H1 (cell line): Measurements from ENCODE around the gene DPEP1. TPM values are rescaled to one million over a fixed set of nuclear protein-coding genes. Genes with fewer than 3 reads are reported as not detected.

Experiments used
- CTCF ChIA-PET: fragments of 300-600 bp; sonication (Branson Sonifier 250); formaldehyde crosslinking; loops from one replicate; lab custom pipeline; 2021; ENCODE audit not compliant: partially characterized antibody; lab: Charles Lee
- POLR2A ChIA-PET: fragments of 300-600 bp; sonication (Branson Sonifier 250); formaldehyde crosslinking; loops from one replicate; lab custom pipeline; 2021; ENCODE audit warnings: inconsistent platforms; ENCODE audit not compliant: partially characterized antibody; lab: Charles Lee
- DNase-seq, 2 experiments: peaks; one replicate each; pipeline versions ENCODE4 v3.0.0 to v3.0.0-alpha.2; 2010 to 2022; ENCODE audit warnings: low spot score in 2 of 2, low read depth in 1 of 2, mixed read lengths in 1 of 2
- FAIRE-seq: peaks from 2 replicates; lab custom pipeline; 2011; peaks lifted over from hg19 to GRCh38; lab: Jason Lieb, UNC
- H2AFZ ChIP-seq: 2 replicates; pipeline ENCODE4 v1.8.1; 2012; ENCODE audit warnings: low read length, inconsistent platforms
- H2AK5ac ChIP-seq: 2 replicates; pipeline ENCODE4 v1.6.1; 2013; ENCODE audit warnings: low read depth, low read length
- H2BK120ac ChIP-seq: replicated peaks from 2 replicates; pipeline ENCODE3; 2013; ENCODE audit warnings: low read depth, low read length, inconsistent platforms
- H2BK12ac ChIP-seq: 2 replicates; pipeline ENCODE4 v1.6.1; 2013; ENCODE audit warnings: low read depth, low read length
- H2BK15ac ChIP-seq: 2 replicates; pipeline ENCODE4 v1.6.1; 2013; ENCODE audit warnings: low read length
- H2BK20ac ChIP-seq: 2 replicates; pipeline ENCODE4 v1.6.1; 2013; ENCODE audit warnings: low read length
- H2BK5ac ChIP-seq: 2 replicates; pipeline ENCODE4 v1.6.1; 2013; ENCODE audit warnings: low read depth, low read length
- H3K14ac ChIP-seq: 2 replicates; pipeline ENCODE4 v1.6.1; 2013; ENCODE audit warnings: inconsistent platforms; ENCODE audit not compliant: insufficient read length
- H3K18ac ChIP-seq: 2 replicates; pipeline ENCODE4 v1.6.1; 2013; ENCODE audit warnings: low read length; ENCODE audit errors: extremely low read depth
- H3K23ac ChIP-seq: 2 replicates; pipeline ENCODE4 v1.6.1; 2013; ENCODE audit warnings: inconsistent platforms; ENCODE audit not compliant: insufficient read length
- H3K23me2 ChIP-seq: 2 replicates; pipeline ENCODE4 v1.6.1; 2013; ENCODE audit warnings: low read depth, low read length
- H3K27ac ChIP-seq: 2 replicates; pipeline ENCODE4 v1.6.1; 2011; ENCODE audit warnings: low read depth, low read length, inconsistent platforms
- H3K27me3 ChIP-seq, 4 experiments: replicated peaks in 1 of 4; 1 replicate in 1 of 4; 2 replicates in 3 of 4; pipeline versions ENCODE4 v1.6.1 to v1.8.1; 2011 to 2013; ENCODE audit warnings: low read length in 3 of 4, mild to moderate bottlenecking in 3 of 4, inconsistent platforms in 2 of 4, mixed read lengths in 2 of 4, moderate library complexity in 1 of 4; ENCODE audit not compliant: control insufficient read depth in 3 of 4, insufficient read depth in 3 of 4; ENCODE audit errors: extremely low read depth in 1 of 4
- H3K36me3 ChIP-seq, 4 experiments: 2 replicates each; pipeline versions ENCODE4 v1.6.1 to v1.8.1; 2011 to 2013; ENCODE audit warnings: mild to moderate bottlenecking in 4 of 4, low read length in 3 of 4, moderate library complexity in 2 of 4, control low read depth in 1 of 4, inconsistent platforms in 1 of 4; ENCODE audit not compliant: insufficient read depth in 4 of 4, control insufficient read depth in 2 of 4
- H3K4ac ChIP-seq: replicated peaks from 2 replicates; pipeline ENCODE3; 2013; ENCODE audit warnings: low read length, low read depth, mixed read lengths, inconsistent platforms; ENCODE audit not compliant: insufficient read length
- H3K4me1 ChIP-seq, 4 experiments: replicated peaks in 1 of 4; 1 replicate in 1 of 4; 2 replicates in 3 of 4; pipeline versions ENCODE4 v1.6.1 to v1.8.1; 2011 to 2013; ENCODE audit warnings: low read length in 3 of 4, inconsistent platforms in 2 of 4, mixed read lengths in 1 of 4; ENCODE audit not compliant: insufficient read depth in 4 of 4, control insufficient read depth in 3 of 4
- H3K4me2 ChIP-seq, 2 experiments: 2 replicates each; pipeline versions ENCODE4 v1.6.1 to v1.8.1; 2011 to 2013; ENCODE audit warnings: low read depth in 2 of 2, low read length in 2 of 2, control low read depth in 1 of 2, inconsistent platforms in 1 of 2, mild to moderate bottlenecking in 1 of 2; ENCODE audit not compliant: insufficient read depth in 1 of 2
- H3K4me3 ChIP-seq, 4 experiments: fragments of 200-600, 300-600 bp in 1 of 4; sonication (generic), shearing (Covaris generic), sonication (Bioruptor Twin) in 1 of 4; 2 replicates each; pipeline versions ENCODE4 v1.5.1 to v1.8.1; 2011 to 2016; ENCODE audit warnings: low read length in 4 of 4, low read depth in 3 of 4, control low read depth in 2 of 4, inconsistent platforms in 2 of 4, mild to moderate bottlenecking in 2 of 4, mixed read lengths in 1 of 4, moderate library complexity in 1 of 4; ENCODE audit not compliant: insufficient read depth in 2 of 4; ENCODE audit errors: extremely low read depth in 1 of 4
- H3K56ac ChIP-seq: replicated peaks from 2 replicates; pipeline ENCODE3; 2013; ENCODE audit warnings: low read depth, mild to moderate bottlenecking, mixed read lengths, low read length, inconsistent platforms; ENCODE audit not compliant: insufficient read length
- H3K79me1 ChIP-seq: 2 replicates; pipeline ENCODE4 v1.6.1; 2013; ENCODE audit warnings: low read depth, low read length, control low read depth
- H3K79me2 ChIP-seq, 2 experiments: 2 replicates each; pipeline versions ENCODE4 v1.6.1 to v1.8.1; 2012 to 2013; ENCODE audit warnings: low read length in 2 of 2, mild to moderate bottlenecking in 2 of 2, inconsistent platforms in 1 of 2; ENCODE audit not compliant: insufficient read depth in 2 of 2, control insufficient read depth in 1 of 2
- H3K9ac ChIP-seq, 4 experiments: replicated peaks in 1 of 4; 1 replicate in 1 of 4; 2 replicates in 3 of 4; pipeline versions ENCODE4 v1.6.1 to v1.8.1; 2011 to 2013; ENCODE audit warnings: low read depth in 3 of 4, low read length in 3 of 4, control low read depth in 2 of 4, mild to moderate bottlenecking in 2 of 4, moderate library complexity in 2 of 4, inconsistent platforms in 1 of 4; ENCODE audit errors: extremely low read depth in 1 of 4
- H3K9me3 ChIP-seq, 2 experiments: 2 replicates each; pipeline versions ENCODE4 v1.6.1 to v1.8.1; 2012 to 2013; ENCODE audit warnings: mild to moderate bottlenecking in 2 of 2, moderate library complexity in 2 of 2, control low read depth in 1 of 2, inconsistent platforms in 1 of 2, low read depth in 1 of 2, low read length in 1 of 2, mixed read lengths in 1 of 2; ENCODE audit not compliant: insufficient read depth in 2 of 2
- H4K20me1 ChIP-seq, 2 experiments: replicated peaks in 1 of 2; 2 replicates each; pipeline versions ENCODE3 to v1.8.1; 2011 to 2013; ENCODE audit warnings: inconsistent platforms in 2 of 2, low read length in 2 of 2, mild to moderate bottlenecking in 1 of 2; ENCODE audit not compliant: insufficient read depth in 2 of 2, control insufficient read depth in 1 of 2
- H4K5ac ChIP-seq: 2 replicates; pipeline ENCODE4 v1.6.1; 2013; ENCODE audit warnings: low read length, low read depth, mixed read lengths, inconsistent platforms; ENCODE audit not compliant: insufficient read length
- H4K8ac ChIP-seq: 2 replicates; pipeline ENCODE4 v1.8.0; 2013; ENCODE audit warnings: mild to moderate bottlenecking, moderate library complexity, low read length, inconsistent platforms; ENCODE audit not compliant: insufficient read depth; ENCODE audit errors: extremely low read depth
- H4K91ac ChIP-seq: replicated peaks from 2 replicates; pipeline ENCODE3; 2013; ENCODE audit warnings: low read length, mixed read lengths, inconsistent platforms; ENCODE audit not compliant: insufficient read length
- CHD2 ChIP-seq: IDR thresholded peaks from 2 replicates; pipeline ENCODE4 v1.6.1; 2012; ENCODE audit warnings: low read length, improper control_type of control experiment
- GABPA ChIP-seq: IDR thresholded peaks from 2 replicates; pipeline ENCODE4 v1.6.1; 2011; ENCODE audit warnings: mild to moderate bottlenecking, low read length, moderate library complexity, borderline replicate concordance; ENCODE audit not compliant: insufficient read depth
- JUND ChIP-seq: IDR thresholded peaks from 2 replicates; pipeline ENCODE4 v1.6.1; 2011; ENCODE audit warnings: mild to moderate bottlenecking, improper control_type of control experiment, low read length
- SP1 ChIP-seq: IDR thresholded peaks from 2 replicates; pipeline ENCODE4 v1.6.1; 2011; ENCODE audit warnings: low read depth, low read length
- WGBS, 2 experiments: shearing (Covaris generic) in 1 of 2; methylation state at CpG; one replicate each; pipeline versions ENCODE4 v1.1.6 to v1.1.7; 2013 to 2015; ENCODE audit warnings: low lambda C conversion rate in 2 of 2, mixed read lengths in 2 of 2, inconsistent platforms in 1 of 2, low coverage in 1 of 2, missing lambda C conversion rate in 1 of 2; ENCODE audit not compliant: insufficient replicate concordance in 2 of 2, insufficient coverage in 1 of 2, insufficient read length in 1 of 2; ENCODE audit errors: extremely low coverage in 1 of 2, missing lambda C conversion rate in 1 of 2; 5-methylcytosine and 5-hydroxymethylcytosine counted together
- polyA plus RNA-seq, 7 experiments: library from polyadenylated mRNA; depleted of rRNA in 3 of 7; stranded (reverse) in 5 of 7; unstranded in 2 of 7; fragments of >200 nt in 5 of 7; fragments of 200-250 nt in 2 of 7; gene quantifications; 1 replicate in 5 of 7; 2 replicates in 1 of 7; 4 replicates in 1 of 7; pipeline versions ENCODE4 v1.2.1 to v1.2.3, GENCODE V29; 2011 to 2013; ENCODE audit warnings: missing spikeins in 2 of 7, mixed read lengths in 2 of 7
- total RNA-seq: library from RNA; stranded (reverse); fragmentation: NEBNext Ultra II Directional; extraction: Animal tissue kit (Norgen Biotek cat#: 25700); gene quantifications from 2 replicates; pipeline ENCODE4 v1.2.1, GENCODE V29; 2021
- TF ChIP-seq, protein P1 (sequence below), 3 experiments: IDR thresholded peaks; 1 replicate in 2 of 3; 2 replicates in 1 of 3; pipeline versions ENCODE4 v1.5.1 to v1.6.1; 2011; ENCODE audit warnings: low read length in 3 of 3, mild to moderate bottlenecking in 3 of 3, inconsistent platforms in 2 of 3, low read depth in 1 of 3, moderate library complexity in 1 of 3; ENCODE audit not compliant: insufficient read depth in 1 of 3; ENCODE audit errors: control extremely low read depth in 1 of 3

Gene DPEP1
- total and polyA plus RNA-seq, 2 of the 8 experiments (the other 6 are each of a cell fraction or from before 2014, with no cell fraction given), result 2.8 to 3.1 TPM

DNA sequence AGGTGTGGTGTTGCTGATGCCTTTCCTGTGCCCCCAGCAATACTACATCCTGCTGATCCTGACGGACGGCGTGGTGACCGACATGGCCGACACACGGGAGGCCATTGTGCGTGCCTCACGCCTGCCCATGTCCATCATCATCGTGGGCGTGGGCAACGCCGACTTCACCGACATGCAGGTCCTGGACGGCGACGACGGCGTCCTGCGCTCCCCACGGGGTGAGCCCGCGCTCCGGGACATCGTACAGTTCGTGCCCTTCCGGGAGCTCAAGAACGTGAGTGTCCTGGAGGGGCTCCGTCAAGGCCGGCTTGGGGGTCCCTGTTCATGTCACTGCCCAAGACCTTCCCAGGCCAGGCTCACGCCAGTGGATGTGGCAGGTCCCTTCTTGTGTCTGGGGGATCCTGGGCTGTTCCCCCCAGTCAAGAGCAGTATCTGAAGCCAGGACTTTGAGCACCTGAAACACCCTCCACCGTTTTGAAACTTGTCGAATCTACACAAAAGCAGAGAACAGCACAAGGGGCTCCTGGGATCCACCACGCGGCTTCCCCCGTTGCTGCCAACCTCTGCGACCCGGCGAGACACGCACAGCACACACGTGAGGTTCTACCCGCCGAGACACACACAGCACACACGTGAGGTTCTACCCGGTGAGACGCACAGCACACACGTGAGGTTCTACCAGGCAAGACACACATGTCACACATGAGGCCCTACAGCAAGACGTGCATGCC is 17.9 kb upstream of the DPEP1 start:
- H3K79me2 ChIP-seq, result no peaks in the 10 kb centered on the region
- peak overlapping the region; percentile 60; the same call in 1 of the 2 replicates for H2BK5ac ChIP-seq
- FAIRE-seq, result no peak
- H4K8ac ChIP-seq, result no peak overlapping the region
- no peaks in the 10 kb centered on the region; the same call in 1 of the 2 replicates for H3K23me2 ChIP-seq
- no peak overlapping the region; the same call in 1 of the 2 replicates for H3K18ac ChIP-seq
- H2AK5ac ChIP-seq, result no peak overlapping the region
- H3K14ac ChIP-seq, result no peak overlapping the region
- H4K91ac ChIP-seq, result peak overlapping the region; percentile 19
- CTCF ChIA-PET, result interaction anchor here (0.5 to 0.9 kb wide), 4 partner anchors 16 to 683 kb away, joined by 3 read pairs; no protein-coding TSS in a partner anchor
- no peak overlapping the region for H3K9ac ChIP-seq
- DNase-seq, result no peak
- H2BK15ac ChIP-seq, result no peak overlapping the region
- H4K5ac ChIP-seq, result no peak overlapping the region
- H3K4me1 ChIP-seq, result no peaks in the 10 kb centered on the region; a peak in 1 of 7 replicates
- POLR2A ChIA-PET, result interaction anchor here (0.9 to 2.5 kb wide), 6 partner anchors 11 to 91 kb away, joined by 3 to 8 read pairs (median 3); partner anchors contain the start of gene CDK10
- no peaks in the 10 kb centered on the region for H3K79me1 ChIP-seq
- H3K9me3 ChIP-seq, result no peaks in the 10 kb centered on the region
- H3K23ac ChIP-seq, result no peak overlapping the region
- H4K20me1 ChIP-seq, result peaks cover 0 to 7% of the 10 kb centered on the region in 2 experiments
- no peaks in the 10 kb centered on the region for H3K27me3 ChIP-seq
- H2BK120ac ChIP-seq, result no peak overlapping the region
- H2BK12ac ChIP-seq, result 0 out of 2 replicates have a peak overlapping the region, but pooled peaks have one; percentile 39
- H2BK20ac ChIP-seq, result no peak overlapping the region
- no peak overlapping the region for H2AFZ ChIP-seq
- no peak overlapping the region for H3K4me3 ChIP-seq
- no peak overlapping the region for H3K4ac ChIP-seq
- no peak overlapping the region for H3K4me2 ChIP-seq
- H3K36me3 ChIP-seq, result peaks cover 0 to 5% (median 0%) of the 10 kb centered on the region in 4 experiments; a peak in 1 of 8 replicates
- no peak overlapping the region for H3K56ac ChIP-seq
- H3K27ac ChIP-seq, result no peak overlapping the region
- 96% methylated on average over 38 of the region's 47 CpGs; no CpG with 5 or more reads in 1 of the 2 experiments for WGBS, 2 experiments
- TF ChIP-seq CHD2, result no peak
- TF ChIP-seq SP1, result no peak
- no peak for TF ChIP-seq GABPA
- TF ChIP-seq, protein P1, sequence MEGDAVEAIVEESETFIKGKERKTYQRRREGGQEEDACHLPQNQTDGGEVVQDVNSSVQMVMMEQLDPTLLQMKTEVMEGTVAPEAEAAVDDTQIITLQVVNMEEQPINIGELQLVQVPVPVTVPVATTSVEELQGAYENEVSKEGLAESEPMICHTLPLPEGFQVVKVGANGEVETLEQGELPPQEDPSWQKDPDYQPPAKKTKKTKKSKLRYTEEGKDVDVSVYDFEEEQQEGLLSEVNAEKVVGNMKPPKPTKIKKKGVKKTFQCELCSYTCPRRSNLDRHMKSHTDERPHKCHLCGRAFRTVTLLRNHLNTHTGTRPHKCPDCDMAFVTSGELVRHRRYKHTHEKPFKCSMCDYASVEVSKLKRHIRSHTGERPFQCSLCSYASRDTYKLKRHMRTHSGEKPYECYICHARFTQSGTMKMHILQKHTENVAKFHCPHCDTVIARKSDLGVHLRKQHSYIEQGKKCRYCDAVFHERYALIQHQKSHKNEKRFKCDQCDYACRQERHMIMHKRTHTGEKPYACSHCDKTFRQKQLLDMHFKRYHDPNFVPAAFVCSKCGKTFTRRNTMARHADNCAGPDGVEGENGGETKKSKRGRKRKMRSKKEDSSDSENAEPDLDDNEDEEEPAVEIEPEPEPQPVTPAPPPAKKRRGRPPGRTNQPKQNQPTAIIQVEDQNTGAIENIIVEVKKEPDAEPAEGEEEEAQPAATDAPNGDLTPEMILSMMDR (IDR thresholded peaks at IDR 0.05; ENCODE audit: control extremely low read depth in 1 of 3, insufficient read depth in 1 of 3, low read depth in 1 of 3, low read length in 3 of 3), result no peak
- TF ChIP-seq JUND, result no peak
